Kidney (tissue), 22 donors: ENCODE results near the gene ANKEF1. TPM values are rescaled to one million over a fixed set of nuclear protein-coding genes. Genes with fewer than 3 reads are reported as not detected.

Experiments
- DNase-seq, 5 donors: peaks; one replicate each; pipeline ENCODE4 v3.0.0-alpha.2; 2013 to 2020
- FAIRE-seq: peaks from 2 replicates; lab custom pipeline; 2012; peaks lifted over from hg19 to GRCh38; lab: Jason Lieb, UNC
- H3K27ac ChIP-seq, 2 donors: one replicate each; pipeline ENCODE4 v1.7.0; 2013; ENCODE audit warnings: low read depth in 2 of 2, low read length in 2 of 2, inconsistent platforms in 1 of 2
- H3K27me3 ChIP-seq: one replicate; pipeline ENCODE4 v1.7.1; 2013; ENCODE audit warnings: low read length, inconsistent platforms; ENCODE audit not compliant: control insufficient read depth, insufficient read depth
- H3K36me3 ChIP-seq, 3 donors: one replicate each; pipeline versions ENCODE4 v1.7.0 to v1.7.1; 2013; ENCODE audit warnings: low read length in 3 of 3, control low read depth in 1 of 3, inconsistent platforms in 1 of 3; ENCODE audit not compliant: insufficient read depth in 3 of 3, control insufficient read depth in 2 of 3
- H3K4me1 ChIP-seq, 3 donors: one replicate each; pipeline versions ENCODE4 v1.7.0 to v1.7.1; 2013; ENCODE audit warnings: low read length in 3 of 3, inconsistent platforms in 1 of 3, low read depth in 1 of 3; ENCODE audit not compliant: control insufficient read depth in 2 of 3, insufficient read depth in 2 of 3
- H3K4me3 ChIP-seq, 3 donors: one replicate each; pipeline versions ENCODE4 v1.7.0 to v1.8.1; 2013; ENCODE audit warnings: low read length in 3 of 3, control low read depth in 1 of 3, inconsistent platforms in 1 of 3
- H3K9ac ChIP-seq, 3 donors: one replicate each; pipeline versions ENCODE4 v1.7.0 to v1.7.1; 2013; ENCODE audit warnings: low read length in 3 of 3, control low read depth in 1 of 3, inconsistent platforms in 1 of 3
- H3K9me3 ChIP-seq, 3 donors: one replicate each; pipeline versions ENCODE4 v1.7.0 to v1.7.1; 2013; ENCODE audit warnings: low read length in 3 of 3, control low read depth in 1 of 3, inconsistent platforms in 1 of 3; ENCODE audit not compliant: control insufficient read depth in 2 of 3, insufficient read depth in 1 of 3
- CTCF ChIP-seq: IDR thresholded peaks from 3 replicates; pipeline ENCODE4 v1.5.1; 2012; ENCODE audit warnings: mild to moderate bottlenecking, moderate library complexity, borderline replicate concordance; ENCODE audit not compliant: insufficient read depth; ENCODE audit errors: extremely low read depth
- intact Hi-C: fragments of 100-400 bp; cut with DNase I; formaldehyde crosslinking; loops from one replicate; pipeline ENCODE4 v1.11.1; 2022
- long read RNA-seq, 10 donors: library from polyadenylated mRNA in 1 of 10; unstranded in 1 of 10; transcript quantifications; one replicate each; pipeline ENCODE4 v2.0.0 and lab custom pipeline, GENCODE V29; 2021 to 2026
- polyA plus RNA-seq: library from polyadenylated mRNA; stranded (reverse); fragments of 350-450 nt; fragmentation: Illumina TruSeq; extraction: RNeasy Lipid Tissue Mini Kit (QIAGEN cat#74804); gene quantifications from one replicate; pipeline ENCODE4 v1.2.3, GENCODE V29; 2014; ENCODE audit warnings: low read depth, low replicate concordance; ENCODE audit not compliant: insufficient read depth
- total RNA-seq: library from RNA; stranded (reverse); fragmentation: NEBNext Ultra II Directional; extraction: Animal tissue kit (Norgen Biotek cat#: 25700); gene quantifications from one replicate; pipeline ENCODE4 v1.2.1, GENCODE V29; 2021
- donor health status: control.
- donor health status: control.
- donor health status: control.
- donor health status: control.
- donor health status: control.
- donor health status: DM: yes; HTN: yes; CAD: no.
- donor health status: Normal renal cell carcinoma (clear cell type).

ANKEF1 gene
- total RNA-seq = 6.6 TPM
- 1.9 TPM for polyA plus RNA-seq
- long read RNA-seq, donor 1 = 0 reads
- long read RNA-seq, donor 2, full-length matches to known transcripts = 2 of 2 reads
- long read RNA-seq, donor 2, partial matches to known transcripts = 0 of 2 reads
- long read RNA-seq, donor 2, other reads (novel, unspliced or antisense) = 0 of 2 reads
- long read RNA-seq, donor 3, full-length matches to known transcripts = 3 of 3 reads
- long read RNA-seq, donor 3, partial matches to known transcripts = 0 of 3 reads
- long read RNA-seq, donor 3, other reads (novel, unspliced or antisense) = 0 of 3 reads
- long read RNA-seq, donor 4 = 0 reads
- long read RNA-seq, donor 5 = 0 reads
- long read RNA-seq, donor 6, full-length matches to known transcripts = 2 of 2 reads
- long read RNA-seq, donor 6, partial matches to known transcripts = 0 of 2 reads
- long read RNA-seq, donor 6, other reads (novel, unspliced or antisense) = 0 of 2 reads
- long read RNA-seq, donor 7, full-length matches to known transcripts = 1 of 9 reads
- long read RNA-seq, donor 7, partial matches to known transcripts = 8 of 9 reads
- long read RNA-seq, donor 7, other reads (novel, unspliced or antisense) = 0 of 9 reads
- long read RNA-seq, donor 8, full-length matches to known transcripts = 1 of 1 reads
- long read RNA-seq, donor 8, partial matches to known transcripts = 0 of 1 reads
- long read RNA-seq, donor 8, other reads (novel, unspliced or antisense) = 0 of 1 reads
- long read RNA-seq, donor 9 = 0 reads
- long read RNA-seq, donor 10 = 0 reads

- Histone ChIP-seq H3K4me1 (peaks cover 0 to 4% (median 0%) of the 10 kb centered on the region in 3 donors), H3K27ac (peak within 1 kb of the TSS in 1 of 2 donors; percentile 0), H3K4me3 (peak within 1 kb of the TSS; percentile 48 to 83 (median 72)), H3K9me3 (no peaks in the 10 kb centered on the region), H3K9ac (peak within 1 kb of the TSS in 2 of 3 donors; percentile 36 to 63), H3K36me3 (no peaks in the 10 kb centered on the region), H3K27me3 (no peaks in the 10 kb centered on the region)
- no peak for TF ChIP-seq CTCF
- no peak for FAIRE-seq
- peak; percentile 85 to 94 (median 89) for DNase-seq
- intact Hi-C loops = no loop called here
Measured at GRCh38 chr20:10034717-10035571, at the start of gene ANKEF1. Gene ANKEF1 (plus strand): TSS chr20:10034987. CDS start chr20:10038302, 3,315 bp downstream.

GRCh38 chr20:9985281-9985680 lies 49.5 kb upstream of the ANKEF1 start:
- Histone ChIP-seq H3K36me3 (no peaks in the 10 kb centered on the region), H3K4me3 (no peak overlapping the region), H3K4me1 (no peaks in the 10 kb centered on the region), H3K27ac (no peak overlapping the region), H3K27me3 (no peaks in the 10 kb centered on the region), H3K9ac (no peak overlapping the region), H3K9me3 (no peaks in the 10 kb centered on the region)
- FAIRE-seq (no peak), DNase-seq (no peak)
- intact Hi-C loops = no loop called here
- no peak for TF ChIP-seq CTCF

DNA sequence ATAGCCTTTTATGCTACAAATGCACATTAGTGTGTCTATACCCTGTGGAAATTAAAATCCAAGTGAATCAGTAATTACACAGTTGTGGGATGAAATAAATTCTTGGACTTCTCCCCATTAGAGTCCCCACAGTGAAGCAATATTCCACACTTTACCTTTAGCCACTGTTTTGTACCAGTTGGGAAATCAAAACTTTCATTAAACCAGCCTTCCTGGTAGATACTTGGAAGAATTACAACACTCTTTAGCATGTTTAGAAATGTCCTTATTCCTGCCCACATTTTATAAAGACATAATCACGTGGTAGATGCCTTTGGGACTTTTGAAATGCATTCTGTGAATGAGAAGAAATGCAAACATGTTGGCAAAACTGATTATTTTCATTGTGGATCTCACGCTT lies 49.0 kb upstream of the ANKEF1 start:
- no peak for DNase-seq

More for the DNA sequence above, 49.0 kb upstream of the ANKEF1 start:
- H3K27ac ChIP-seq = no peak overlapping the region
- H3K4me1 ChIP-seq = no peaks in the 10 kb centered on the region
- H3K9me3 ChIP-seq = no peaks in the 10 kb centered on the region
- H3K36me3 ChIP-seq = no peaks in the 10 kb centered on the region
- H3K27me3 ChIP-seq = no peaks in the 10 kb centered on the region
- intact Hi-C loops = no loop called here
- no peak for FAIRE-seq
- no peak for TF ChIP-seq CTCF
- no peak overlapping the region for H3K9ac ChIP-seq
- H3K4me3 ChIP-seq = no peak overlapping the region
